ENCODE data around the gene ADAMTS17.

- no peak for TF ChIP-seq CTCF (IDR thresholded peaks at IDR 0.05 in 4 of 5, conservative IDR thresholded peaks at IDR 0.05 in 1 of 5)
- no peak for TF ChIP-seq POLR2A (IDR thresholded peaks at IDR 0.05)
Measured at GRCh38 chr15:100250176-100250800, 91.5 kb downstream of the ADAMTS17 start.
